Gastroesophageal sphincter (tissue), 4 donors: ENCODE results near the gene PSD2. TPM values are rescaled to one million over a fixed set of nuclear protein-coding genes. Genes with fewer than 3 reads are reported as not detected.

Experiments used
- ATAC-seq: fragments of 150-250 bp; one replicate; pipeline ENCODE4 v1.9.1; 2016; ENCODE audit warnings: mild to moderate bottlenecking, moderate library complexity
- H3K27ac ChIP-seq, 4 donors: fragments of 200-600 bp; sonication (generic) in 3 of 4; 1 replicate in 3 of 4; 2 replicates in 1 of 4; pipeline ENCODE4 v1.5.1; 2016 to 2019
- H3K27me3 ChIP-seq: fragments of 200-600 bp; sonication (generic); one replicate; pipeline ENCODE4 v1.5.1; 2019
- H3K36me3 ChIP-seq, 2 donors: fragments of 200-600 bp; sonication (generic); one replicate each; pipeline ENCODE4 v1.5.1; 2019; ENCODE audit warnings: control low read depth in 1 of 2
- H3K4me1 ChIP-seq, 3 donors: fragments of 200-600 bp; sonication (generic); 1 replicate in 2 of 3; 2 replicates in 1 of 3; pipeline ENCODE4 v1.5.1; 2016 to 2019; ENCODE audit warnings: control low read depth in 2 of 3
- H3K4me3 ChIP-seq, 2 donors: fragments of 200-600 bp; sonication (generic); one replicate each; pipeline ENCODE4 v1.5.1; 2019; ENCODE audit warnings: mild to moderate bottlenecking in 1 of 2, moderate library complexity in 1 of 2
- H3K9me3 ChIP-seq, 3 donors: fragments of 200-600 bp; sonication (generic); one replicate each; pipeline ENCODE4 v1.5.1; 2017 to 2019; ENCODE audit warnings: control low read depth in 2 of 3
- CTCF ChIP-seq, 4 experiments: fragments of 200-600 bp in 2 of 4; fragments of 450-650 bp in 2 of 4; sonication (generic) in 1 of 4; IDR thresholded peaks; one replicate each; pipeline ENCODE4 v1.5.1; 2017 to 2019; ENCODE audit warnings: antibody characterized with exemption in 4 of 4, mild to moderate bottlenecking in 2 of 4, moderate library complexity in 2 of 4
- EP300 ChIP-seq: sonication (generic); formaldehyde crosslinking; IDR thresholded peaks from one replicate; pipeline ENCODE4 v1.6.1; 2017; ENCODE audit warnings: antibody characterized with exemption, mild to moderate bottlenecking
- POLR2A ChIP-seq, 2 donors: fragments of 450-650 bp; IDR thresholded peaks; one replicate each; pipeline ENCODE4 v1.6.1; 2017; ENCODE audit warnings: antibody characterized with exemption in 2 of 2, mild to moderate bottlenecking in 2 of 2, moderate library complexity in 1 of 2
- POLR2AphosphoS5 ChIP-seq: sonication (generic); formaldehyde crosslinking; IDR thresholded peaks from one replicate; pipeline ENCODE4 v1.6.1; 2017; ENCODE audit warnings: antibody characterized with exemption
- WGBS, 2 donors: methylation state at CpG; one replicate each; pipeline ENCODE4 v1.1.5; 2018; ENCODE audit warnings: low coverage in 1 of 2; 5-methylcytosine and 5-hydroxymethylcytosine counted together
- total RNA-seq, 4 donors: library from RNA; depleted of rRNA; stranded (reverse); fragments of >200 nt; gene quantifications; one replicate each; pipeline ENCODE4 v1.1.0, GENCODE V29; 2016

PSD2 gene
- total RNA-seq, 4 donors from 2014 or later: 0.13 to 0.16 TPM; not detected in 2

DNA sequence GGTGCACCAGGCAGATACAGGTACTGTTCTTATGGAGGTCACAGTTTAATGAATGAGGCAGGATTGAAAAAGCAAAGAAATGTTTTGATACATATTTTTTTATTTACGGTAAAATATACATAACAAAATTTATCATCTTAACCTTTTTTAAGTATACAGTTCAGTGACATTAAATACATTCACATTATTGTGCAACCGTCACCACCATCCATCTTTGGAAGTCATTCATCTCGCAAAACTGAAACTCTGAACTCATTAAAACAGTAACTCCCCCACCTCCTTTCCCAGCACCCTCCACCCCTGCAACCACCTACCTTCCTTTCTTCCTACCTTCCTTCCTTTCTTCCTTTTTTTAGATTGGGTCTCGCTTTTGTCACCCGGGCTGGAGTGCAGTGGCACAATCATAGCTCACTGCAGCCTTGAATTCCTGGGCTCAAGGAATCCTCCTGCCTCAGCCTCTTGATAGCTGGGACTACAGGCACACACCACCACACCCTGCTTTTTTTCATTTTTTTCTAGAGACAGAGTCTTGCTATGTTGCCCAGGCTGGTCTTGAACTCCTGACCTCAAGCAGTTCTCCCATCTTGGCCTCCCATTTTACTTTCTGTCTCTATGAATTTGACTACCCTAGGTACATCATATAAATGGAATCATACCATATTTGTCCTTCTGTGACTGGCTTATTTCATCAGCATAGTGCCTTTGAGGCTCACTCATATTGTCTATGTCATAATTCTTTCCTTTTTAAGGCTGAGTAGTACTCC is 22.5 kb upstream of the PSD2 start:
- H3K9me3 ChIP-seq: no peaks in the 10 kb centered on the region
- H3K27ac ChIP-seq: no peak overlapping the region
- H3K4me3 ChIP-seq: no peak overlapping the region
- ATAC-seq: no peak
- WGBS, 2 donors: 89 to 90% methylated on average over 5 of the region's 5 CpGs
- TF ChIP-seq CTCF (IDR thresholded peaks at IDR 0.05) (no peak), POLR2A (IDR thresholded peaks at IDR 0.05) (no peak)
- H3K36me3 ChIP-seq: no peaks in the 10 kb centered on the region
- peaks cover 0 to 8% (median 0%) of the 10 kb centered on the region in 3 donors for H3K4me1 ChIP-seq
- no peaks in the 10 kb centered on the region for H3K27me3 ChIP-seq

DNA sequence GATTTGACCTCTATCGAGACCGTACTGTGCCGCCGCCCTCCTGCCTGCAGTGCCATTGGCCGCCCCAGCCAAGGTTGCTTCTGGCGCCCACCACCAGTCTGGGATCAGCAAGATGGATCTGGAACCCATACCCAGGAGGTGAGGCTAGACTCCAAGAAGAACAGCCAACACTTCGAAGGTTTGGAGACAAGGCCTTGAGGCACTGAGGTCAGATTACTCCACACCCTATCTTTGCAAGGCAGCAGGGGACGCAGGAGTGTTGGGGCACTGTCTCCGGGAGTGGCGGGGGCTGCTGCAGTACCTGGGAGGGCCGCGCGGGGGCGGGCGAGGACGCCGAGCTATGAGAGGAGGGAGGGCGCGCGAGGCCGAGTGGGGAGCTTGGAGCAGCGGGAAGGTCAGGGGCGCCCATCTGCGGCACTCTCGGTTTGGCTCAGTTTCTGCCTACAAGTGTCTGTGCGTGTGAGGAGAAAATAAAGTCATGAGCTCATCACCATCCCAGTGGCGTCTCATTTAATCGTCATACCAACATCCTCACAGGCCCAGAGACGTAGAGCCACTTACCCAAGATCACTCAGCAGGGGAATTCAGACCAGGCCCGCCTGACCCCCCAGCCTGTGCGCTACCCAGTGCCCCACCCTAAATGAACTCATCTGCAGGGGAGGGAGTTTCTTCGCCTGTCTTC is 20.5 kb upstream of the PSD2 start:
- no peaks in the 10 kb centered on the region for H3K9me3 ChIP-seq
- no peak overlapping the region for H3K27ac ChIP-seq
- no peaks in the 10 kb centered on the region for H3K36me3 ChIP-seq
- peak; percentile 91 for ATAC-seq
- TF ChIP-seq CTCF (IDR thresholded peaks at IDR 0.05) (peak in 3 of 4 experiments; percentile 80 to 97 (median 85)), POLR2AphosphoS5 (no peak)
- H3K4me1 ChIP-seq: peaks cover 0 to 8% (median 0%) of the 10 kb centered on the region in 3 donors
- 39 to 43% methylated on average over 2 to 11 of the region's 32 CpGs for WGBS, 2 donors
- H3K27me3 ChIP-seq: no peaks in the 10 kb centered on the region
- no peak overlapping the region for H3K4me3 ChIP-seq

GRCh38 chr5:139775872-139776271 is 19.7 kb upstream of the PSD2 start:
- Histone ChIP-seq H3K27me3 (no peaks in the 10 kb centered on the region), H3K36me3 (no peaks in the 10 kb centered on the region), H3K4me3 (no peak overlapping the region), H3K4me1 (peaks cover 0 to 8% (median 0%) of the 10 kb centered on the region in 3 donors), H3K9me3 (no peaks in the 10 kb centered on the region), H3K27ac (no peak overlapping the region)
- WGBS, 2 donors: no CpG with 5 or more reads among the region's 7 CpGs
- TF ChIP-seq EP300: no peak
- no peak for TF ChIP-seq POLR2AphosphoS5
- TF ChIP-seq POLR2A (IDR thresholded peaks at IDR 0.05): no peak
- TF ChIP-seq CTCF (IDR thresholded peaks at IDR 0.05): no peak
- no peak for ATAC-seq

GRCh38 chr5:139776861-139777260 is 18.7 kb upstream of the PSD2 start:
- Histone ChIP-seq H3K27me3 (no peaks in the 10 kb centered on the region), H3K27ac (no peak overlapping the region), H3K4me1 (peaks cover 0 to 8% (median 0%) of the 10 kb centered on the region in 3 donors), H3K36me3 (no peaks in the 10 kb centered on the region), H3K9me3 (no peaks in the 10 kb centered on the region), H3K4me3 (no peak overlapping the region)
- 86% methylated on average over 1 of the region's 1 CpG; no CpG with 5 or more reads in 1 of the 2 donors for WGBS, 2 donors
- ATAC-seq: no peak
- no peak for TF ChIP-seq POLR2AphosphoS5
- no peak for TF ChIP-seq EP300
- no peak for TF ChIP-seq POLR2A (IDR thresholded peaks at IDR 0.05)
- TF ChIP-seq CTCF (IDR thresholded peaks at IDR 0.05): no peak
